HepG2 (cell line): Measurements from ENCODE around the gene SYTL3. TPM values are rescaled to one million over a fixed set of nuclear protein-coding genes. Genes with fewer than 3 reads are reported as not detected.

Experiments
- CC2D1A ChIP-seq: sonication (generic); formaldehyde crosslinking; IDR thresholded peaks from 2 replicates; pipeline ENCODE4 v1.8.1; 2023; ENCODE audit warnings: mild to moderate bottlenecking, missing genetic modification reagents
- NR2F6 ChIP-seq, 2 experiments: IDR thresholded peaks; 2 replicates each; pipeline ENCODE4 v1.6.1; 2016; ENCODE audit warnings: antibody characterized with exemption in 1 of 2, mild to moderate bottlenecking in 1 of 2
- TOE1 ChIP-seq: sonication (generic); formaldehyde crosslinking; IDR thresholded peaks from 2 replicates; pipeline ENCODE4 v1.4.0; 2020; ENCODE audit warnings: mild to moderate bottlenecking, missing genetic modification reagents
- USF2 ChIP-seq, 2 experiments: sonication (generic) in 1 of 2; formaldehyde crosslinking in 1 of 2; IDR thresholded peaks; 2 replicates each; pipeline versions ENCODE4 v1.5.1 to v1.6.1; 2011 to 2020; ENCODE audit warnings: borderline replicate concordance in 1 of 2, low read depth in 1 of 2, low read length in 1 of 2, mild to moderate bottlenecking in 1 of 2, missing genetic modification reagents in 1 of 2, moderate library complexity in 1 of 2
- ZFP62 ChIP-seq: sonication (generic); formaldehyde crosslinking; IDR thresholded peaks from 2 replicates; pipeline ENCODE4 v1.4.0; 2020; ENCODE audit warnings: missing genetic modification reagents
- ZNF331 ChIP-seq: sonication (generic); formaldehyde crosslinking; IDR thresholded peaks from 2 replicates; pipeline ENCODE4 v1.4.0; 2020; ENCODE audit warnings: missing genetic modification reagents
- polyA plus RNA-seq, 8 experiments: library from polyadenylated mRNA; depleted of rRNA in 3 of 8; stranded (reverse) in 7 of 8; unstranded in 1 of 8; fragments of >200 nt; fragmentation: Illumina TruSeq in 4 of 8; extraction: Trizol in 4 of 8; gene quantifications; 2 replicates each; pipeline versions ENCODE4 v1.2.1 to v1.2.3, GENCODE V29; 2011 to 2016; ENCODE audit warnings: low read depth in 4 of 8, missing spikeins in 1 of 8, mixed read lengths in 1 of 8; ENCODE audit not compliant: insufficient read depth in 1 of 8
- total RNA-seq, 5 experiments: library from RNA; depleted of rRNA; stranded (reverse); fragments of >200 nt; fragmentation: Illumina TruSeq; extraction: Trizol; gene quantifications; 2 replicates each; pipeline ENCODE4 v1.2.3, GENCODE V29; 2016; ENCODE audit warnings: low read depth in 1 of 5
- TF ChIP-seq, protein P1 (sequence below): sonication (generic); formaldehyde crosslinking; IDR thresholded peaks from 2 replicates; pipeline ENCODE4 v1.4.0; 2020; ENCODE audit warnings: missing genetic modification reagents

The SYTL3 gene
- total and polyA plus RNA-seq, 2 of the 13 experiments (the other 11 are each of a cell fraction or from before 2014, with no cell fraction given): 0.11 to 0.28 TPM

DNA sequence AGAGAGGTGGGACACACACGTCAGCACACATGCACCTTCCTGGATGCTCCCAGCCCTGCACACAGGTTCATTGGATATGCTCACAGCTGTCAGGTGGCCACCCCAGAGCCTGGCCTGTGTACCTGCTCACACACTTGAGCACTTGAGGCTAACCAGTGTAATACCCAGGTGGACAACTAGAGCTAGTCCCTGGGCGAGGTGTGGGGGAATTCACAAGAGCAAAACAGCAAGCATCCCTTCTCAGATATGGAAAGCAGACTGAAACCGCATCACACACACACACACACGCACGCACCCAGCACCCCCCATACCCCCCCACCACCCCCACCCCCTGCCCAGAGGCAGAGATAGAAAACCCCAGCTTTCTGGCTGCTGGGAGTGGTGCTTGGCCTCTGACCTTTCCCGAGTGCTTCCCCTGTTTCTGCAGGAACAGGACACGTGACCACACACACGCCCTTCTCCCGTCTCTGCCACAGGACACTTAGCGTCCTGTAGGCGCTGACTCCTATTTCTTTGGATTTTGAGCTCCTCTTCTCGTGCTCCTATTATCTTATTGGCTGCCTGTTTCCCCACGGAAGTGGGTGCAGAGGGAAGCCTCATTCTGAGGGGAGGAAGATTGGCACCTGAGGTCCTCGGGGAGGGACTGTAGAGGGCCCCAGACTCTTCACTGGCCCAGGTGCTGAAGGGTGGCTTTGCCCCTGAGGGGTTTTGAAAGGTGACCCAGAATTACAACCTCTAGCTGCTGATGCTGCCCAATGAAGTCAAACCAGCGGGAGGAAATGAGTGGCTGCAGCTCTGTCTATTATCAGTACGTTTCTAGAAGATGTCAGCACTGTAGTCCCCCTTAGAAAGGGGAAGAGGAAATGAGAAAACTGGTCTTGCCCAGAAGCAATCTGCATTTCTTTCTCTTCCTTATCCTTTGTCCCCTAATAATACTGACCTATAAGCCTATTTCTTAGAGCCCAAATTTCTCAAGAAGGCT is 65.8 kb downstream of the SYTL3 start (continued):
- TF ChIP-seq USF2 (IDR thresholded peaks at IDR 0.05; ENCODE audit: low read depth, low read length): peak; percentile 77
- peak; percentile 66; the same call in 1 of the 2 replicates for TF ChIP-seq USF2 (CRISPR knock-in tag; IDR thresholded peaks at IDR 0.05; ENCODE audit: borderline replicate concordance)
- peak; percentile 50 for TF ChIP-seq NR2F6 (IDR thresholded peaks at IDR 0.05)
- peak; percentile 54; the same call in 1 of the 2 replicates for TF ChIP-seq NR2F6 (CRISPR knock-in tag; IDR thresholded peaks at IDR 0.05)
- TF ChIP-seq TOE1 (CRISPR knock-in tag): no peak
- TF ChIP-seq, protein P1, sequence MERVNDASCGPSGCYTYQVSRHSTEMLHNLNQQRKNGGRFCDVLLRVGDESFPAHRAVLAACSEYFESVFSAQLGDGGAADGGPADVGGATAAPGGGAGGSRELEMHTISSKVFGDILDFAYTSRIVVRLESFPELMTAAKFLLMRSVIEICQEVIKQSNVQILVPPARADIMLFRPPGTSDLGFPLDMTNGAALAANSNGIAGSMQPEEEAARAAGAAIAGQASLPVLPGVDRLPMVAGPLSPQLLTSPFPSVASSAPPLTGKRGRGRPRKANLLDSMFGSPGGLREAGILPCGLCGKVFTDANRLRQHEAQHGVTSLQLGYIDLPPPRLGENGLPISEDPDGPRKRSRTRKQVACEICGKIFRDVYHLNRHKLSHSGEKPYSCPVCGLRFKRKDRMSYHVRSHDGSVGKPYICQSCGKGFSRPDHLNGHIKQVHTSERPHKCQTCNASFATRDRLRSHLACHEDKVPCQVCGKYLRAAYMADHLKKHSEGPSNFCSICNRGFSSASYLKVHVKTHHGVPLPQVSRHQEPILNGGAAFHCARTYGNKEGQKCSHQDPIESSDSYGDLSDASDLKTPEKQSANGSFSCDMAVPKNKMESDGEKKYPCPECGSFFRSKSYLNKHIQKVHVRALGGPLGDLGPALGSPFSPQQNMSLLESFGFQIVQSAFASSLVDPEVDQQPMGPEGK (CRISPR knock-in tag): no peak
- no peak for TF ChIP-seq ZFP62 (CRISPR knock-in tag)
- no peak for TF ChIP-seq CC2D1A (CRISPR knock-in tag)
- no peak for TF ChIP-seq ZNF331 (CRISPR knock-in tag)
